Skeletal muscle satellite cell (primary cell): ENCODE measurements around the gene RASSF5.

Experiments used
- H3K27me3 ChIP-seq: 2 replicates; pipeline ENCODE4 v1.7.0; 2013; ENCODE audit warnings: low read length; ENCODE audit not compliant: control insufficient read depth, insufficient read depth
- H3K36me3 ChIP-seq: 2 replicates; pipeline ENCODE4 v1.7.0; 2013; ENCODE audit warnings: mild to moderate bottlenecking, control low read depth, low read length; ENCODE audit not compliant: insufficient read depth
- H3K4me1 ChIP-seq: 2 replicates; pipeline ENCODE4 v1.7.0; 2013; ENCODE audit warnings: low read length; ENCODE audit not compliant: control insufficient read depth, insufficient read depth
- H3K4me2 ChIP-seq: 2 replicates; pipeline ENCODE4 v1.7.0; 2013; ENCODE audit warnings: mild to moderate bottlenecking, low read length
- H3K4me3 ChIP-seq: 2 replicates; pipeline ENCODE4 v1.7.0; 2013; ENCODE audit warnings: low read length
- H3K9ac ChIP-seq: 2 replicates; pipeline ENCODE4 v1.7.0; 2013; ENCODE audit warnings: mild to moderate bottlenecking, low read depth, low read length, moderate library complexity
- H3K9me3 ChIP-seq: replicated peaks from 2 replicates; pipeline ENCODE4 v1.7.0; 2013; ENCODE audit warnings: mild to moderate bottlenecking, control low read depth, low read length

RASSF5 gene

DNA sequence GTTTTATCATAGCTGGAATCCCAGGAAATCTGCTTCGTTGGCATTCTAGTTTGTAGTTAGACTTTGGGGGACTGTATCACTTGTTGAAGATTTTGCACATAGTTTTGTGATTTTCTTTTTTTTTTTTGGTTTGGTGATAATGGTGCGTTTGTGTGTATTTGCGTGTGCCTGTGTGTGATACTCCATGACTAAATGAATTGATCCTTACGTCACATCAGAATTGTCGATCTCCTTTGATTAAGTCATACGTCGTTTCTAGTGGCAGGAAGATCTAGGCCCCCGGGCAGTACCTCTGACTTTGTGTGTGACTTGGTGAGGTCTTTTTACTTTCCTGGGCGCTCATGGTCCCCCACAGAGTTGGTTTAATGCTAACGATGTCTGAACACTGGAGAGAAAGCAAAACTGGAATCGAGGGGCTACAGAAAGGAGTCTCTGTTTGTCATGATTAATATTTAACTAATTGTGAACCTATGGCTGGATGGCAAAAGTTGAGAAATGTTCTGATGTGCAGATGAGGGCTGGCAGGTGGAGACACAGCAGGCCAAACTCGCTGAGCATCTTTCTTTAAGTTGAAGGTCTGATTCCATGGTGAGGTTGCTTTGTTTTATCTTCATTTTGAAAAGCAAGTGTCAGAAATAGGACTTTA lies 2.4 kb downstream of the RASSF5 start:
- no peak overlapping the region for H3K4me2 ChIP-seq
- no peaks in the 10 kb centered on the region for H3K36me3 ChIP-seq
- no peaks in the 10 kb centered on the region for H3K9me3 ChIP-seq
- no peak overlapping the region for H3K9ac ChIP-seq
- H3K4me1 ChIP-seq = peaks cover 29% of the 10 kb centered on the region
- peaks cover 19% of the 10 kb centered on the region for H3K27me3 ChIP-seq
- H3K4me3 ChIP-seq = no peak overlapping the region

DNA sequence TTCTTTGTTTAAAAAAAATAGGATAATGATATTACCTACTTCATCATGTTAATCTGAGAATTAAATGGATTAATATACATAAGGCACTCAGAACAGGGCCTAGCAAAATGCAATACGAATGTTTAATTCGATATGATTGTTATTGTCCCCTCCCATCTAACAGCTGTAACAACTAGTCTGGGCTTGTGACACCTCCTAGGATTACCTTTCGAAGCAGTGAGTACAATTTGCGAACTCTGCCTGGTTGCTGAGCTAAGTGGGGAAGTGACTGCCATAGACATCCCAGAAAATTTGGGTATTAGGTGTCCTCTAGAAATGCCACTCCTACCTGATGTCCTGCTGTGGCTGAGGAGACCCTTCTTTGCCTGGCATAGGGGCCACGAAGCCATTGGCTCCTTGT lies 3.0 kb downstream of the RASSF5 start:
- H3K9me3 ChIP-seq = no peaks in the 10 kb centered on the region
- H3K9ac ChIP-seq = no peak overlapping the region
- H3K4me3 ChIP-seq = no peak overlapping the region
- H3K4me2 ChIP-seq = no peak overlapping the region
- H3K27me3 ChIP-seq = peaks cover 19% of the 10 kb centered on the region
- H3K36me3 ChIP-seq = no peaks in the 10 kb centered on the region
- H3K4me1 ChIP-seq = peaks cover 24% of the 10 kb centered on the region

DNA sequence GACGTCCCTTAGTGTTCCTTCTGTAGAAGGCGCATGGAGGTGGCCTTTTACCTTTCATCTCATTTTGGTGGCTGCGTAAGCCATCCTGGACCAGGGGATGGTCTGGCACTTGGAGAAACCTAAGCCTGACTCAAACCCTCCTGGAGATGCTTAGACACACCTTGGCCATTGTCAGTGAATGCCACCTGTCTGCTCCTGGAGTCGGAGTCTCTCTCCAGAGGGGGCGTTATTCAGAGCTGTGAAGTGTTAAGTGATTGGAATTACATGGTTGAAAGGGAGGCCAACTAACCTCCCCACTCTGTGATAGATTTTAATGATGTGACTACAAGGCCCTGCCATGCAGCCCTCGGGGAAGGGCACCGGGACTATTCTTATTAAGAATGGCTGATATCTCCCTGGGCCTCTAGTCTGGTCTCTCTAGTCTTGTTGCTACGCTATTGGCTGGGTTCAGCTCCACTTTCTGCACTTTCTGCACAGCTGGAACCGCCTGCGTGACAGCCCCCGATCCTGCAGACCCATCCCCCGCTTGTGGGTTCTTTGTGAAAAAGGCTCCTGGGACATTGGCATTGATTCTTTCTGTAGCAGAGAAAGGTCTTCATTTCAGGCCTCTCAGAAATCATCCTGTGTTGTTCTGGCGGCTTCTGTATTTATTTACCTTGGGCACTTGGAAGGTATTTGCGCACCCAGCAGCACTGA lies 4.2 kb downstream of the RASSF5 start:
- H3K4me3 ChIP-seq = no peak overlapping the region
- H3K9me3 ChIP-seq = no peaks in the 10 kb centered on the region
- peaks cover 18% of the 10 kb centered on the region for H3K27me3 ChIP-seq
- H3K4me1 ChIP-seq = peaks cover 24% of the 10 kb centered on the region
- no peaks in the 10 kb centered on the region for H3K36me3 ChIP-seq
- H3K9ac ChIP-seq = no peak overlapping the region
- no peak overlapping the region for H3K4me2 ChIP-seq

DNA sequence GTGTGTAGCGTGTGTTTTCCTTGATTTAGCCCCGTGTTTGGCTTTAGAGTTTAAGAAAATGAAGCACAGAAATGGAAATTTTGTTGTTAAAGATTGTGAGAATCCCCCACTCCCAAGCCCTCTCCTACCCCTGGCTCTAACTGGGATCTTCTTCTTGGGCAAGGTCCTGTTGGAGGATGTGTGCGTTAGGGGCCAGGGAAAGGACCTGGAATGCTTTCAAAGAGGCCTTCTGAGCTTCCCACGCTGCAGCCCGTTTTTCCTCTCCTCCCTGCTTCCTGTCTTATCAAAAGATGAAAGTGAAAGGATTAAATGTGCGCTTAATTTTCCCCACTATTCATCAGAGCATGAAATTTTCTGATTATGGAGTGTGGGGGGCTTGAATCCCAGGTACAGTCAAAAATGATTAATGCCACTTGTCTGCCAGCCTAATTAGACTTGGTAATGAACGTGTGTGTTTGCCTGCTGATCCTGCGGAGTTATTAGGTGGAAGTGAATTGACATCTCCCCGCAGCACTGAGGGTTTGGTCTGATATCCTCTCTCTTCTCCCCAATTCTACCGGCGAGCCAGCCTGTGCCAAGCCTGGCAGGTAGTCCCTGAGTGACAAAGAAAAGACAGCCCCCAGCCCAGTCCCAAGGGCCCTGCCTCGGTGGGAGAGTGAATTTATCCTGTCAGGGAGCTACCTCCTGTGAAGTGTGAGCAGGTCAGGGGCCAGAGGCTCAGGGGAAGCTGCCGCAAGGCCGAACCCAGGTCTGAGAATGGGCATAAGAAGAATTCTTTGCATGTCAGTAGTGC lies 4.9 kb downstream of the RASSF5 start:
- H3K36me3 ChIP-seq = no peaks in the 10 kb centered on the region
- no peak overlapping the region for H3K9ac ChIP-seq

DNA sequence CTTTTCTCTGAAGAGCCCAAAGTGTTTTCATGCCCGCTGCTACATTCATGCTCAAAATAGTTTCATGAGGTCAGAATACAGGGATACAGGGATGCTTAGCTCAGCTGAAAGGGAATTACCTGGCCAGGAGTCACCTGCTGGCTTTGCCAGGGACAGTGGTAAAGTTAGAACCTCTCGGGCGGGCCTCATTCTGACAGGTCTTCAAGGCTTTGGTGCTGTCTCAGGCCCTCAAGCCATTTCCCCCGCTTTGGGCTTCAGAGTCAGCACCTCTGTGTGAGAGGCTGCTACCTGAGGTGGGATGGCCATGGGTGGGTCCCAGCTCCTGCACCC lies 5.5 kb downstream of the RASSF5 start:
- Histone ChIP-seq H3K9ac (no peak overlapping the region), H3K4me2 (peak overlapping the region; percentile 67), H3K27me3 (peaks cover 16% of the 10 kb centered on the region), H3K9me3 (no peaks in the 10 kb centered on the region), H3K36me3 (no peaks in the 10 kb centered on the region), H3K4me3 (no peak overlapping the region), H3K4me1 (peaks cover 19% of the 10 kb centered on the region)

More for the DNA sequence above, 4.9 kb downstream of the RASSF5 start:
- H3K9me3 ChIP-seq = no peaks in the 10 kb centered on the region
- no peak overlapping the region for H3K4me3 ChIP-seq
- H3K27me3 ChIP-seq = peaks cover 11% of the 10 kb centered on the region
- peaks cover 19% of the 10 kb centered on the region for H3K4me1 ChIP-seq
- H3K4me2 ChIP-seq = no peak overlapping the region

DNA sequence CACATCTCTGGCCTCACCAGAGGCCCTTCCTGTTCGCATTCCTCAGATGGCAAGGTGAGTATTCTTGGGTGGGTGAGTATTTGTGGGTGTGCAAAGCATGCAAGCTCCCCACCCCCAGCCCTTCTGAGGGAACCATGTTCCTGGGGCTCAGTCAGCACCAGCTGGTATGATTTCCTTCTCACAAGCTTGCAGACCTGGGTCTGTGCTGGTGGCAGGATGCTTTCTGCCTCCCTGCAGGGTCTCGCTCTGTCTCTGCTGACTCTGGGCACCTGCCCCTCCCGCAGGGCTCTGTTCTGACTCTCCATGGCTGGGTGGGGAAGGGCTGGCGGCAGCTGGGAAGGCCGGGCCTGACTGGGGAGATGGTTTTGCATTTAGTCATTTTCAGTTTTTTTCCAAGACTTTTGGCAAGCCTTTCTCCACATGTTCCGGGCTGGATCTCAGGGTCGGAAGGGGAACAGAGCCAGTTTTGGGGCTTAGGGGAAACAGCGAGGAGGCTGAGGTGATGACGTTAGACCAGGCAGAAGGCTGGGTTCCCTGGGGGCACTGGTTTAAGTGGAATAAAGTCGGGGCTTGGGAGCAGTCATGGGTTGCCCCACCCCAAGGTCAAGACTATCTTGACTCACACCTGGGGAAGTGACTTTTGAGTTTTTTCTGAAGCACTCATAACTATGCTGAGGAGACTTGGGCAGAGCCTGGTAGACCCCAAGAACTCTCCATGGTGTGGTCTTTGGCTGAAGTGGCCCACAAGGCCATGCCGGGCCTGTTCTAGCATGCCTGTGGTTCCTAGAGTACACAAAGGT lies 6.2 kb downstream of the RASSF5 start:
- H3K9me3 ChIP-seq = no peaks in the 10 kb centered on the region
- H3K27me3 ChIP-seq = peaks cover 11% of the 10 kb centered on the region
- H3K4me1 ChIP-seq = peaks cover 19% of the 10 kb centered on the region
- H3K4me3 ChIP-seq = peak overlapping the region; percentile 43
- no peaks in the 10 kb centered on the region for H3K36me3 ChIP-seq
- H3K9ac ChIP-seq = no peak overlapping the region
- H3K4me2 ChIP-seq = peak overlapping the region; percentile 67

DNA sequence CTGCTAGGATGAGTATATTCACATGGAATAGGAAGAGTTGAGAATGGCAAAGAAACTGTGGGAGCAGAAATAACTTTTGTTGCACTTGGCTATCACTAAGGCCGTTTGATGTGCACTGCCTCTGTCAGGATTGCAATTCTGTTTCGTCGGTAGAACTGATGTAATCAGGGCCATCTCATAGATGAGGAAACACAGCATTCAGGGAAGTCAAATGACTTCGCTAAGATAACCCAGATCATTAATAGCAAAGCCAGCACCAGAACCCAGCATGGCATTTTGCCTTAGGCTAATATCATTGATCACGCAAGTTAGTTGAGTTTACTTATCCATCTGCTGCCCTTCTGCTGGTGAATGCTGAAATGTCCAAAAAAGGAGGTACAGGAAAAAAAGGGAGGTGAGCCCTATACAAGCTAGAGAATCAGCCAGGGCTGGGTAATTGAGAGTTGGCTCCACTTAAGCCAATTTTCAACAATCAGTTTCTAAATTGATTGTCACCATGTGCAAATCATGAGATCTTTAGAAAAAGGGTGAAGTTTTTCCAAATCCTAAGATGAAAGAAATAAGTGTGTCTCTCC lies 7.6 kb downstream of the RASSF5 start:
- Histone ChIP-seq H3K27me3 (peaks cover 11% of the 10 kb centered on the region), H3K4me2 (no peak overlapping the region), H3K9ac (no peak overlapping the region), H3K4me3 (no peak overlapping the region), H3K9me3 (no peaks in the 10 kb centered on the region), H3K4me1 (peaks cover 19% of the 10 kb centered on the region), H3K36me3 (no peaks in the 10 kb centered on the region)

DNA sequence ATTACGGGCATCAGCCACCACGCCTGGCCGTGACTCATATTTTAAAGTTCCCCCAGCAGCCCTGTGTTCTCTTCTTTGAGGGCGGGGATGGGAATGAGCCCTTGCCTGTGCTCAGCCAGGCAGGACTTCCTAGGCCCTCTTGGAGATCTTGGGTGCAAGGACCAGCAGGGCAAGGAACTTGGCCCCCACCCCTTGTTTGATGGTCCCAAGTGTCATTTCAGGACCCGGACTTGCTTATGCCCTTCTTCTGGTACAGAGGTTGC lies 9.3 kb downstream of the RASSF5 start:
- no peaks in the 10 kb centered on the region for H3K9me3 ChIP-seq
- H3K4me3 ChIP-seq = no peak overlapping the region
- H3K36me3 ChIP-seq = no peaks in the 10 kb centered on the region
- no peak overlapping the region for H3K4me2 ChIP-seq
- peaks cover 15% of the 10 kb centered on the region for H3K27me3 ChIP-seq
- no peak overlapping the region for H3K9ac ChIP-seq
- peaks cover 19% of the 10 kb centered on the region for H3K4me1 ChIP-seq

DNA sequence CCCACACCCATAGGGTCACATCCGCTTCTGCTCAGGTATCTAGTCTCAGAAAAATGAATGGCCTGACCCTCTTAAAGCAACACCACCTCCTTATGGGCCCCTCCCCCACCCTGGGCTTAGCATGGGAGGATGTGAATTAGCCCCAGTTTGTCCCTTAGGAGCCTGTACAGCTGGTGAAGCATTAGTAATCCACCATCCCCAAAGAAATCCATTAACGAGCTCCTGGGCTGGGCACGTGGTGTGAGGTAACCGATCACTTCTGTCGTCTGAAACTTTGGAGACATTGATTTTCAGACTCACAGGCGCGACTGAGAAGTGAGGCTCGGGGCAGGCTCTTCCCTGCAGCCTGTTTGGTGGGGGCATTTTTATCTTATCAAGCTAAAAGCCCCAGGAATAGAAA lies 10.5 kb downstream of the RASSF5 start:
- Histone ChIP-seq H3K27me3 (peaks cover 16% of the 10 kb centered on the region), H3K9me3 (no peaks in the 10 kb centered on the region), H3K9ac (no peak overlapping the region)

DNA sequence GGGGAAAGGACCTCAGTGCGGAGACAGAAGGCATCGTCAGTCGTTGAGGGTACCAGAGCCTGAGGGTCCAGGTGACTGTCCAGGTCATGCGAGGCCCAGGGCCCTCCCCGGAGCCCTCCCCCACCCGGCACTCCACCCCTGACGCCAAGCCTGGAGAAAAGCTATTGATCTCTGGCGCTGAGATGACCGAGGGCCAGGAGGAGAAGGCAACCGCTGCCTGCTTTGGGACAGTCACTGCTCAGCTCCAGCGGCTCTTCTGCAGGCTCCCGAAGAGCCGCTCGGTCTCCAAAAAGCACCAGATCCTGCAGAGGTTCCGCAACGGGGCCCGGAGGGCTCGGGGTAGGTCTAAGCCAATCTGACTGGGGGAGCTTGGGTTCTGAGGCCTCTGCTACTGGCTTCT lies 10.9 kb downstream of the RASSF5 start:
- no peaks in the 10 kb centered on the region for H3K9me3 ChIP-seq
- H3K27me3 ChIP-seq = peaks cover 16% of the 10 kb centered on the region
- H3K36me3 ChIP-seq = no peaks in the 10 kb centered on the region
- peaks cover 14% of the 10 kb centered on the region for H3K4me1 ChIP-seq
- no peak overlapping the region for H3K9ac ChIP-seq
- no peak overlapping the region for H3K4me3 ChIP-seq
- H3K4me2 ChIP-seq = no peak overlapping the region

More for the DNA sequence above, 10.5 kb downstream of the RASSF5 start:
- no peaks in the 10 kb centered on the region for H3K36me3 ChIP-seq
- no peak overlapping the region for H3K4me2 ChIP-seq
- H3K4me1 ChIP-seq = peaks cover 18% of the 10 kb centered on the region
- no peak overlapping the region for H3K4me3 ChIP-seq

DNA sequence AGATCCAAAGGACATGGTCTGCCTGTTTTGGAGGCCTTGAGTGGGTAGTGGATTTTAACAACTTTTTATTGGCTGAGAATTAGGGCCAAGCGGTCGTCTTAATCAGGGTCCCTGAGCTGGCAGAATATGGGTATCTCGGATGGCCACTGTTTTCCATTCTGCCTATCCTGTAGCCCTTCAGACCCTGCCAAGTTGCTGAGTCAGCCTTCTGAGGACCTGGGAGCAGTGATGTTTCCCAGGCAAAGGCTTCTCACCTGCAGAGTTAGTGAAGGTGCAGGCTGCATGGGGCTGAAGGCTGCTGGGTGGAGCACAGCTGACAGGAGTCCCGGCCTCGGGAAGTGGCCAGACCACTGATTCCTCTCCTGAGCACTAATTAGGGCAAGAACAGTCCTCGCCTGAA lies 11.4 kb downstream of the RASSF5 start:
- H3K9me3 ChIP-seq = no peaks in the 10 kb centered on the region
- H3K4me1 ChIP-seq = peaks cover 8% of the 10 kb centered on the region
- peaks cover 16% of the 10 kb centered on the region for H3K27me3 ChIP-seq
- no peak overlapping the region for H3K9ac ChIP-seq
- no peak overlapping the region for H3K4me2 ChIP-seq
- H3K4me3 ChIP-seq = no peak overlapping the region
- H3K36me3 ChIP-seq = no peaks in the 10 kb centered on the region
